PC-3 (cell line): ENCODE measurements around the gene PPP1R12B.

Experiments used
- EZH2 ChIP-seq: fragments of 300-600 bp; sonication (generic); IDR thresholded peaks from one replicate; pipeline ENCODE4 v1.6.1; 2017; ENCODE audit warnings: antibody characterized with exemption, mild to moderate bottlenecking, low read length; ENCODE audit not compliant: unreplicated experiment
- EZH2phosphoT487 ChIP-seq: fragments of 300-600 bp; sonication (generic); IDR thresholded peaks from 2 replicates; pipeline ENCODE4 v1.6.1; 2018; ENCODE audit warnings: mild to moderate bottlenecking, antibody characterized with exemption, low read length, borderline replicate concordance
- TF ChIP-seq, protein P1 (sequence below): fragments of 300-600 bp; sonication (generic); conservative IDR thresholded peaks from 2 replicates; pipeline ENCODE4 v1.5.1; 2017; ENCODE audit warnings: antibody characterized with exemption, low read depth, mild to moderate bottlenecking, low read length

DNA sequence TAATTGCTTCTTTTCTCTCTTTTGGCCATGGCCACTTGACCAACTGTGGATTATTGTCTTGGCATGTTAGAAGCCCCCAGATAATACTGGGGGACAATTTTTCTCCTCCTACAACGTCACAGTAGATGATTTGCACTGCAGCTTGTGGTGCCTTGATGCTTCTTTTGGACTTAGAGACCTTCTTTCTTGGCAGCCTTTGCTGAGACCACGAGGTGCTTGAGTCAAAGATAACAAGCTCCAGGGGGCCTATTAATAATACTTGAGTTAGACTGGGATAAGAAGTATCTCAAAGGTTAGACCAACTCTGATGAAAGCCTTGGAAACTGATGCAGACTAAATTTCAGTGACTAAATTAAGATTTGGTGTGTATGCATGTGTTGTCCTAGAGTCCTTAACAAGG, 3.2 kb downstream of the PPP1R12B start:
- TF ChIP-seq, protein P1, sequence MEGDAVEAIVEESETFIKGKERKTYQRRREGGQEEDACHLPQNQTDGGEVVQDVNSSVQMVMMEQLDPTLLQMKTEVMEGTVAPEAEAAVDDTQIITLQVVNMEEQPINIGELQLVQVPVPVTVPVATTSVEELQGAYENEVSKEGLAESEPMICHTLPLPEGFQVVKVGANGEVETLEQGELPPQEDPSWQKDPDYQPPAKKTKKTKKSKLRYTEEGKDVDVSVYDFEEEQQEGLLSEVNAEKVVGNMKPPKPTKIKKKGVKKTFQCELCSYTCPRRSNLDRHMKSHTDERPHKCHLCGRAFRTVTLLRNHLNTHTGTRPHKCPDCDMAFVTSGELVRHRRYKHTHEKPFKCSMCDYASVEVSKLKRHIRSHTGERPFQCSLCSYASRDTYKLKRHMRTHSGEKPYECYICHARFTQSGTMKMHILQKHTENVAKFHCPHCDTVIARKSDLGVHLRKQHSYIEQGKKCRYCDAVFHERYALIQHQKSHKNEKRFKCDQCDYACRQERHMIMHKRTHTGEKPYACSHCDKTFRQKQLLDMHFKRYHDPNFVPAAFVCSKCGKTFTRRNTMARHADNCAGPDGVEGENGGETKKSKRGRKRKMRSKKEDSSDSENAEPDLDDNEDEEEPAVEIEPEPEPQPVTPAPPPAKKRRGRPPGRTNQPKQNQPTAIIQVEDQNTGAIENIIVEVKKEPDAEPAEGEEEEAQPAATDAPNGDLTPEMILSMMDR: no peak
- TF ChIP-seq EZH2: no peak
- TF ChIP-seq EZH2phosphoT487: no peak
